LNCAP (cell line): ENCODE measurements around the gene ERICH6B.

Experiments used
- TF ChIP-seq, protein P1 (sequence below): fragments of 450-650 bp; IDR thresholded peaks from 2 replicates; pipeline ENCODE4 v1.5.1; 2017; ENCODE audit warnings: mild to moderate bottlenecking

The ERICH6B gene

DNA sequence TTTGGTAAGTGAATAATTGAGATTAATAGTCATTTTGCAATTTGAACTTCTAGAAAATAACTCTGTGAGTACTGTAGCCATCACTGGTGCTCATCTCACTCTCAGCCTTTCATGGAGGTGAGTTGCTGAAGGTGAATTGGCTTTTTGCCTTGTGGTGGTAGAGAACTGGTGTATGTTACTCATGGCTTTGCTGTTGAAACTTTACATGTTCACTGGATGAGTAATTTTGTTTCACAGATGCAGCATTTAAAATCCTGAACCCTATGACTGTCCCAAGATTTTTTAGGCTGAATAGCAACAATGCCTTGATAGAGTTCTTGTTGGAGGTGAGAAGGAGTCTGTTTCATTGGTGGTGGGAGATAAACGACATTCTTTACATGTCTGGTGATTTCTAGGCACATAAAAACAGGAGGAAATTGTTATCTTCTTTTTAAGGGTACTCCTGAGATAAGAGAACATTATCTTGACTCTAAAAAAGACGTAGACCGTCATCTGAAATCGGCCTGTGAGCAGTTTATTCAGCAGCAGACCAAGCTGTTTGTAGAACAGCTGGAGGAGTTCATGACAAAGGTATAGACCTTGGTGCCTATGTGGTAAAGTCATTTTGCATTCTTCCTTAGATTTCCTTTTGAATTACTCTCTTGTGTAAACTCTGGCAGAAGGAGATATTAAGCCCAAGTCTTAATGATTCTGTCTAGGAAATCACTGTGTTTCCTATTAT lies 96.9 kb downstream of the ERICH6B start:
- TF ChIP-seq, protein P1, sequence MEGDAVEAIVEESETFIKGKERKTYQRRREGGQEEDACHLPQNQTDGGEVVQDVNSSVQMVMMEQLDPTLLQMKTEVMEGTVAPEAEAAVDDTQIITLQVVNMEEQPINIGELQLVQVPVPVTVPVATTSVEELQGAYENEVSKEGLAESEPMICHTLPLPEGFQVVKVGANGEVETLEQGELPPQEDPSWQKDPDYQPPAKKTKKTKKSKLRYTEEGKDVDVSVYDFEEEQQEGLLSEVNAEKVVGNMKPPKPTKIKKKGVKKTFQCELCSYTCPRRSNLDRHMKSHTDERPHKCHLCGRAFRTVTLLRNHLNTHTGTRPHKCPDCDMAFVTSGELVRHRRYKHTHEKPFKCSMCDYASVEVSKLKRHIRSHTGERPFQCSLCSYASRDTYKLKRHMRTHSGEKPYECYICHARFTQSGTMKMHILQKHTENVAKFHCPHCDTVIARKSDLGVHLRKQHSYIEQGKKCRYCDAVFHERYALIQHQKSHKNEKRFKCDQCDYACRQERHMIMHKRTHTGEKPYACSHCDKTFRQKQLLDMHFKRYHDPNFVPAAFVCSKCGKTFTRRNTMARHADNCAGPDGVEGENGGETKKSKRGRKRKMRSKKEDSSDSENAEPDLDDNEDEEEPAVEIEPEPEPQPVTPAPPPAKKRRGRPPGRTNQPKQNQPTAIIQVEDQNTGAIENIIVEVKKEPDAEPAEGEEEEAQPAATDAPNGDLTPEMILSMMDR = no peak

DNA sequence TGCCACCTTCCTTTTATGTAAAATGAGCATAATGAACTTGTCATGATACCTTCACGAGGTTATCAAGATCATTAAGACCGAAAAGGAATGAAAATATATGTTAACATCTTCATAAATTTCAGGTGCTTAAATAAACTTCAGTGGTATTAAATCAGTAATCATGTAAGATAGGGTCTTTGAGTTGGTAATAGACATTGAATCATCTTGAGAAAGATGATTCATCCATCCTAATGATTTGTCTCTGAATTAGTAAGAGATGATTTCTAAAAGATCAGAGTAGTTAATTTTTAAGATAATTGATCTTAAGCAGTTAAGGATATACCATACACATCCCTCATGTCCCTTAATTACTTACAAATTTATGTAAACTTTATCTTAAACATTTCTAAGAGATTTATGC lies 98.8 kb downstream of the ERICH6B start:
- TF ChIP-seq, protein P1 = no peak

DNA sequence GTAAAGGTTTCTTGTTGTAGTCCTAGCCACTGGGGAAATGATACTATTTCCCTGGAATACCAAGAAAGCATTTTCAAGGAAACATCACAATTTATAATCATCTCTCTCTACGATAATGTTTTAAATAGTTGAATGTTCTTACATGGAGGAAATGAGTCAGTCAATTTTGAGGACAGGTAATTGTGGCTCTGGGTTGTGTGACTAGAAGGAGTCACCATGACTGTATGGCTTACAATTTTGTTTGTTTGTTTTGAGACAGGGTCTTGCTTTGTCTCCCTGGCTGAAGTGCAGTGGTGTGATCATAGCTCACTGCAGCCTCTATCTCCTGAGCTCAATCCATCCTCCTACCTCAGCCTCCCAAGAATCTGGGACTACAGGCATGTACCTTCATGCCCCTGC lies 103.4 kb downstream of the ERICH6B start:
- TF ChIP-seq, protein P1 = no peak

DNA sequence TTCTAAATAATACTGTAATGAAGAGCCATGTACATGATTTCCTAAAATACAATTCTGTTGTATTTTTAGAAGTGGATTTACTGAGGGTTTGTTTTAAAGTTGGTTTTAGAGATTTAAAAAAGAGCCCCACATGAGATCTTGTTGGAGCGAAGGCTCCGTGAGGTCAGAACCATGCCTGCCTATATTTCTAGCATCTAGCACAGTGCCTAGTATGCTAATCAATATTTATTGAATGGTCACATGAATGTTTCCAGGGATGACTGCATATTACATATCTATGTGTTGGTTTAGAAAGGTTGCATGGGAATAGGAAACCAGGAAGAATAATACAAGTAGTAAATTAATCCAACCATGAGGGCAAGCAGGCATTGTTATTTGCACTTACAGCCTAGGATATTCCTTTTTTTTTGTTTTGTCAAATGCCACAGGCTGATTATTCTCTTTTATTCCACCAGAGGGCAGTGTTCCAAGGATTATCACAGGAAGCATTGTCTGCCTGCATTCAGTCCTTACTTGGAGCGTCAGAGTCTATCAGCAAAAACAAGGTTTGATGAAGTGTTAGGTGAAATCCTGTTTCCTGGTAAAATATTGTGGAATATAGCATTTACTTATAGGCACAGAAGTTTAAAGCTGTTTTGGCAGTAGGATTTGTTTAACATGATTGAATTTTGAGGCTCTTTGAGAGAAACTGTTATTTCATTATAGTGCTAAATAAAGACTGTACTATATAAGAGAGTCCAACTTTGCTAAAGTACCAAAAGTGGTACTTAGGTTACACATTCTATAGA lies 104.0 kb downstream of the ERICH6B start:
- TF ChIP-seq, protein P1 = peak; percentile 73

DNA sequence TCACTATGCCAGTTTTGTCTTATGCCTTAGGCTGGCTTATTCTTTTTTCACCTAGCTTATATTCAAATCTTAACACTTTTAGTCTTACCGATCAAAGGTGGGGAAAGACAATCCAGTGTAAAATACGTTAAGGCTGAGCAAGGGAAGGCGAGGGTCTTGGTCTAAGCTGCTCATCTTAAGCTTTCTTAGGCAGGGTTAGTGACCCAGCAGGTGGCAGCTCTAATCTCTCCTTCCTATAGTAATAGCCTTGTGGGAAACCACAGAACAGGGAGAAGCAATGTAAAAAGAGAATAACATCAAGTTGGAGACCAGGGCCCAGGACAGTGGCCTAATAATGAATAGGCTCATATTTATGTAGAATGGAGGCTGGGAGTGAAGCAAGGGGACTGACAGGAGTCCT lies 104.9 kb downstream of the ERICH6B start:
- TF ChIP-seq, protein P1 = no peak

DNA sequence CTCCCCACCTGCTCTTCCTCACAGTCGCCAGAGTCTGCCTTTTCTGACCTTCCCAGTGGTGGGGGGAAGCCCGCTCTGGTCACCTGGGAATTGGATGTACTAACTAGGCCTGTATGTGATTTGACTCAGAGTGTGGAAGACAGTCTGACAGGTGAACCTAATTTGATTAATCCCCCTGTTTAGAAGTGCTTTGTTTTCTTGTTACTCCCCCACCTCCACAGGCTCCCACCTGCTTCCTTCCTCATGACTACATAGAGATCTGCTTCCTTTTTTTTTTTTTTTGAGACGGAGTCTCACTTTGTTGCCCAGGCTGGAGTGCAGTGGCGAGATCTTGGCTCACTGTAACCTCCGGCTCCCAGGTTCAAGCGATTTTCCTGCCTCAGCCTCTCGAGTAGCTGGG lies 106.8 kb downstream of the ERICH6B start:
- TF ChIP-seq, protein P1 = no peak

DNA sequence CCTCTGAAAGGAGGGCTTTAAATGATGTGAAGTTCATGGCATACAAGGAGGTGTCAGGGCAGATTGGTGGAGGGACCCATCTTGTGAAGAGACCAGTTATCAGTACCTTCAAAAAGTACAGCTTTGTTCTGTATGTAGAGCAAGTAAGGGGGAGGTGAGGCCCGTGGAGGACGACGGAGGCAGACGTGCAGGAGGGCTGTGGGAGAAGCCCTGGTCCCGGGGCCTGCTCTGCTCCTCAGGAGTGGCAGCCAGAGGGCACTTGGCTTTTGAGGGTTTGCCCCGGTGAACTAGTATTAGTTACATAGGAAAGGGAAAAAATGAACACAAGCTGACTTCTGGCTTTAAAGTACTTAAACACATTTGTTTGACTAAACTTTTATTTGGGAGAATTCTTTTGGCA lies 108.7 kb downstream of the ERICH6B start:
- TF ChIP-seq, protein P1 = no peak
